Fibroblast of peridontal ligament (primary cell): ENCODE results near the gene PMEL.
A peak's percentile ranks its signal among the peaks of the same experiment; 100 is the strongest.

Source experiments
- DNase-seq: peaks from one replicate; pipeline ENCODE4 v3.0.0-alpha.2; 2010; ENCODE audit errors: extremely low read depth

PMEL gene

DNA sequence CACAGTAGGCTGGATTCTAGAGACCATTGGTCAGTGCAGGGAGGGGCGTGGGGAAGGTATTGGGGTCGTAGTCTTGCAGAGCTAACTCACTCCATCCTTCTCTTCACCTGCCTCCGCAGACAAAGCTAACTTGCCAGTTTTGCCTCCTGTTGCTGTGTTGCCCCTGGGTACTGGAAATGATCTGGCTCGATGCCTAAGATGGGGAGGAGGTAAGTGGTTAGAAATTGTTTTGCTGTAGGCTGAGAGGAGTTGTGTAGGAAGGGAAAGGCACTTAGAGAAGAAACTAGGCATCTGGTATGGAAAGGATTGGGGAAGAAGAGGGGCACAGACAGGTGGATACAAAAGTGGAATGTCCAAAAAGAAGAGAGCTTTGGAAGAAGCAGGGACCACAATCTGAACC, 23.8 kb downstream of the PMEL start:
- no peak for DNase-seq

DNA sequence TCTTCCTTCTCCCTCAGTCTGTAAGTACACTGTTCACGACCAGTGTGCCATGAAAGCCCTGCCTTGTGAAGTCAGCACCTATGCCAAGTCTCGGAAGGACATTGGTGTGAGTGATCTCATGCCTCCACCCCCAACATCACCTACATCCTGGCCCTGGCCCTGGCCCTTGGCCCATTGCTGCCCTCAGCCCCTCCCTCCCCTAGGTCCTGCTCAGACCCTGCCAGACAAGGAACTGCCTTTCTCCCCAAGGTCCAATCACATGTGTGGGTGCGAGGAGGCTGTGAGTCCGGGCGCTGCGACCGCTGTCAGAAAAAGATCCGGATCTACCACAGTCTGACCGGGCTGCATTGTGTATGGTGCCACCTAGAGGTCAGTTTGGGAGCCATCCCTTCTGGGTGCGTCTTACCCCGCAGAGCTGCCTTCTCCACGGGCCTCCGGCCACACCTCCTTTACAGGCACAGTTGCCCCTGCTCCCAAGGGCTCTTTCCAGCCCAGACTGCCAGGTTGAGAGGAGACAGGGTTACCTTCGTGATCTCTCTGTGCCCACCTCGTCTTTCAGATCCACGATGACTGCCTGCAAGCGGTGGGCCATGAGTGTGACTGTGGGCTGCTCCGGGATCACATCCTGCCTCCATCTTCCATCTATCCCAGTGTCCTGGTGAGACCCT, 25.6 kb downstream of the PMEL start:
- DNase-seq = peak; percentile 85

DNA sequence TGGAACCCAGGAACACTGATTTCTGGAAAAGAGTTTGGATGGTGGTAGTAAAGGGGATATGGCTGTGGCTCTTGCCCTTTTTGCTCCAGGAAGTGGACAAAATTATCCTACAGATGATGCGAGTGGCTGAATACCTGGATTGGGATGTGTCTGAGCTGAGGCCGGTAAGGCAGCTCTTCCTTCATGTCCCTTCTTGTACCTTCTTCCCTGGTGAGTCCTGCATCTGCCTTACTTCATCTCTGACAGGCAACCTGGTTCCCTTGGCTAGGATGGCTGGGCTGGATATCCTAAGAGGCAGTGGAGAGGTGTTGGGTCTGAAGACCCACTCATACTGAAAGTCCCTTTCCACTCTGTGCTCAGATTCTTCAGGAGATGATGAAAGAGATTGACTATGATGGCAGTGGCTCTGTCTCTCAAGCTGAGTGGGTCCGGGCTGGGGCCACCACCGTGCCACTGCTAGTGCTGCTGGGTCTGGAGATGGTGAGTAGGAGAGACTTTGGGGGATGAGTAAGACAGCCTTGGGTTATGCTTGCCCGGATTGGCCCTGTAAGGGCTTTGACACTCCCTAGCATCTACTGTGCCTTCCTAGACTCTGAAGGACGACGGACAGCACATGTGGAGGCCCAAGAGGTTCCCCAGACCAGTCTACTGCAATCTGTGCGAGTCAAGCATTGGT, 26.9 kb downstream of the PMEL start:
- no peak for DNase-seq

DNA sequence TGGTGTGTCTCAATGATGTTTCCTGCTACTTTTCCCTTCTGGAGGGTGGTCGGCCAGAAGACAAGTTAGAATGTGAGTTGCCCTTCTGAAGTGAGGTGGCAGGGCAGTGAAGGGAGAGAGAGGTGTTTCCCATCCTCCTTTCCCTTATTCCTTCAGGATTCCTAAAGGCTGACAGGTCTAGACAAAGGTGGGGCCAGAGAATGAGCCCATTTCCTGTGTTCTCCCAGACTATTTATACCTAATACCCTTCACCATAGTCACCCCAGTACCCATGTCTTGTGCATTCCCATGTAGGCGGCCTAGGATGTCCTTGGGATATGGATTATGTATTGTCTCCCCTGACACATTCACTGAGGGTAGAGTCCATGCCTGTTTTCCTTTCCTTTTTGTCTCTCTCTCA, 27.9 kb downstream of the PMEL start:
- no peak for DNase-seq

DNA sequence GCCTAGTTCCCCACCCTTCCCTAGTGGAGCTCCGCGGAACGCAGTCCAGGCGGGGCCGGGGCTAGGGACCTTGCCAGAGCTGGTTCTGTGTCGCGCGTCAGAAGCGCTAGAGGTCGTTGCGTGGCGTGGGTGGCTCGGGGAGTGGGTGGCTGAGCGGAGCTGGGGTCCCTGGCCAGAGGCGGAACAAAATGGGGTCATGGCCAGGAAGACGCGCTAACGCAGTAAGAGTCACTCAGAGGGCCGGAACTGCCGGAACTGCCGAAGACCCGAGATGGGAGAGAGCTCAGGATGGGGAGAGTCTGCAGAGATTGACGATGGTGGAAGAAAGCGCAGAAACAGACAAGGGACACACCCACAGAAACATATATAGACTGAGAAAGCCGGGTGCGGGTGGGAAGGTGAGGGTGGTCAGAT, 30.1 kb downstream of the PMEL start:
- no peak for DNase-seq

DNA sequence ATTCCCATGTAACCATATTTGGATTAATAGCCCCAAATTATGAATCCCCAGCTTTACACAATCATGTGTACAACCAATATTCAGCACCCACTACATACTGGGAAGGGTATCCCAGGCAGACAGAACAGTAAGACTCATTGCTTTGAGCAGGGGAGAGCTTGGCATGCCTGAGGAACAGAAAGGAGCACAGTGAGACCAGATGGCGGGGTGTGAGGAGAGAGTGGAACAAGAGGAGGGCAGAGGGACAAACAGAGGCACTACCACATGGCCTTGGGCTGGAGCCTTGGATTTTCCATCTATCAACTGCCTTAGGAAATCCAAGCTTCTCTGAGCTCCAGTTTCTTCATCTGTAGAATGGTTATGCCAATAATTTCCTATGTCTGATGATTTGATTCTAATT, 31.1 kb downstream of the PMEL start:
- no peak for DNase-seq

DNA sequence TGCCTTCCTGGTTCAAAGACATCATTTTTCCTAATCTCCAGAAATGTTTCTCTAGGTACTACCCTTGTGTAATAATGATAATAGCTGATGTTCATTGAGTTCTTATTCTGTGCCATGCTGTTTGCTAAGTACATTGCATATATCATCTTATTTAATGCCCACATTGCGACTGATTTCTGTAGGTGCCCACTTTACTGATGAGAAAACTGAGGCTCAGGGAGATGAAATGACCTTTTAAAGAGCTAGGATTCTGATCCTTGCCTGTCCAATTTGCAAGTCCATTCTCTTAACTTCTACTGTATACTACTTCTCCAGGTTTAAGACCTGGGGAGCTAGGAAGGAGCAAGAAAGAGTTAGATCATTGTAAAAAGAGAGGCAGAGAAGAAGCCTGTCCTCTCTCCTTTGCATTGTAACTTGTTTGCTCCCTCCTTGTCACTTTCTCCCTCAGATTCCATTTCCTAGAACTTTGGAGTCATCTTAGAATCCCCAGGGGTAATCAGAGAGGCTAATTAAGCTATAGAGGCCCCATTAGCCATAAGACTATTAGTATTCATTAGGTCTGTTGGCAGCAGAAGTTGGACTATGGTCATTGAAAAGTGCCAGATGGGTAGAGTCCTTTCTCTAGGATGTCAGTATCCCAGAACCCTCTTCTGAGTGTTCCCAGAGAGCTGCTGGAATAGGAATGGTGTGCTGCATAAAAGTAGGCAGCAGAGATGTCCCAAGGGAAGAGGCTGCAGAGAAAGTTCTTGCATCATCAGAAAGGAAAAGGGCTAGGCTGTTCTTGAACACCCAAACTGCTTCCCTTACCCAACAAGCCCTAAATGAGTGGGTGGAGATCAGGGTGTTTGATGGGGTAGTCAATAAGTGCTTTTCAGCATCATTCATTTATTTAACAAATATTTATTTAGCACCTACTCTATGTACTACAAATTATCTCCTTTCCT, 31.8 kb downstream of the PMEL start:
- peak; percentile 61 for DNase-seq

DNA sequence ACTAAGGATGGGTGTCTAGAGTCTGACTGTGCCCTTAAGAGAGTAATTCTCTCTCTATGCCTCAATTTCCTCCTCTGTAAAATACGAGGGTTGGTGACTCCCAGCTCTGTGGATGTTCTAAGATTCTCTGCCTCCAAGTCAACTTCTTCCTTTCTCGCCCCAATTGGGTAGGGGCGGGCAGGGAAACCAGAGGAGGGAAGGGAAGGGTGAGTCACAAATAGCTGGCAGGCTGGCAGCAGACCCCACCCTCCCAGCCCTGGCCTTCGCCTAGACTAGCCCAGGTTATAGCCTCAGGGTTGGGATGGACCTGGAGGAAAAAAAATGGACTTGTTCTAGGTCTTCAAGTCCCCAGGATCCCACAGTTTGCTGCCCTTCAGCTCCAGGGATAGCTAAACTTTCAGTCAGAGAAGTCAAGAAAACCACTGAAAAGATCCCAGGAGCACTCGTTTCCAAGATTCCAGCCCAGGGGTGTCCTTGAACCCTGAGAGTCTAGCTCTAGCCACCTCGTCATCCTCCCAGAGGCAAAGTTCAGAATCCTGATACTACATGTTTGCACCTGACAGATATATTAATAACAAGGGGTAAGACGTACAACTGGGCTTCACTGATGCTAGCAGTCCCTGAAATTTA, 32.6 kb downstream of the PMEL start:
- DNase-seq = peak; percentile 29

DNA sequence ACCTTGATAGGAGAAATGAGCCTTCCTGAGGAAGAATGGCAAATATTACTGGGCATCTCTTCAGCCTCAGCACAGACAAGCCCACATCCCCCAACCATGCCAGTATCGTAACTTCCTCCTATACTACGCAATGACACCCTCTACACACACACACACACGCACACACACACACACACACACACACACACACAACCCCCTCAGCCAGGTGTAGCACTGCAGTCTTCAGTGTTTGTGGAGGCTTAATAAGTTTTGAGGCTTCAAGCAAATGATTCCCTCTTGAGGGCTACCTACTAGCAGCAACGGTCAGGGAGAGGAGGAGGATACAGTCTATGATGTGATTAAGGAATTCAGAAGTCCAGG, 33.3 kb downstream of the PMEL start:
- peak; percentile 32 for DNase-seq

DNA sequence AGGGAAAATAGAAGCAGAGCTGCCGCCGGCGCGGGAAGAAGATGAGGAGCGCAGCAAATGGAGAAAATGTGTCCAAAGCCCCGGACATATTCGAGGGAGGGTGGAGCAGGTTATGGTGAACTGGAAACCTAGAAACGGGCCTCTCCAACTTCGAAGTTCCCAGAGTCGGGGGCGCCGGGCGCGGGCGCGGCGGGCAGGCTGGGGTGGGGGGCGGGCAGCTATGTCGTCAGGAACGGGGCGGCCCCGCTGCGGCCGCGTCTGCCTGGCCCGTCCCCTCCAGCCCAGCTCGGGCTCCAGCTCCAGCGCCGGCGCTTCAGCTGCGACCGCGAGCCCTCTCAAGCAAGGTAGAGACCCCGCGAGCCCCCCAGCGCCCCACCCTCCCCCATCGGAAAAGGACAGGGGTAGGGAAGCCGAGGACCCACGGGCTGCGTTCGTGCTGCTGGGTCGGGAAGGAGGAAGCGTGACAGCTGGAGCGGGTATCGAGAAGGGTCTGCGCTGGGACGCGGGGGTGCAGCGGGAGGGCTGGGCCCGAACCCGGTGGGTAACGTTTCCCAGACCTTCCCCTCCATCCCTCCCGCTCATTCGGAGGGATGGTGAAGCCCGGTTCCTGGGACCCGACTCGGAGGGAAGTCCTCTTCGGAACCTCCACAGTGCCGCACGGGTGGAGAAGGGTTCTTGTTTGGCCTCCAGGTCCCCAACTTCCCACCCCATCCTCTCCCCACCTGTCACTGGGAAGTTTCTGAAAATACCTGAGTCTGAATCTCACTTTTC, 33.9 kb downstream of the PMEL start:
- DNase-seq = peak; percentile 20

DNA sequence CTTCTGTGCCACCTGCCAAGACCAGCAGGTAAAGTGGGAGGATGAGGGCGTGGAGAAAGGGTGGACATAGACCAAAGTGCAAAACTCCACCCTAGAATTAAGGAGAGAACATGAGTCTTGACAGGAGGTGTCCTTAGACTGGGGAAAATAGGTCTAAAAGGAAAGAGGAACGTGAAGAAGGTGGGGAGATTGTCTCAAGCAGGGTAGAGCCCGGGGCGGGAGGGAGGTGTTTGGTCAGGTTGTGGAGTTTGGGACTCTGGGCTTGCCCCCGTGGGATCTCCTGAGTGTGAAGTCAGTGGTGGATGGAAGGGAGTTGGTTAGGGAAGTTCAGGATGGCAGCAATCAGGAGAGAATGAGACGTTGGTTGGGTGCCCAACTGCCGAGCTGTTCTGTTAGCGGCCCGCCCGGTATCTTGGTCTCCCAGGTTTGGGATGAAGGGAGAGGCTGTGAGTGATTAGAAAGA, 34.5 kb downstream of the PMEL start:
- no peak for DNase-seq

DNA sequence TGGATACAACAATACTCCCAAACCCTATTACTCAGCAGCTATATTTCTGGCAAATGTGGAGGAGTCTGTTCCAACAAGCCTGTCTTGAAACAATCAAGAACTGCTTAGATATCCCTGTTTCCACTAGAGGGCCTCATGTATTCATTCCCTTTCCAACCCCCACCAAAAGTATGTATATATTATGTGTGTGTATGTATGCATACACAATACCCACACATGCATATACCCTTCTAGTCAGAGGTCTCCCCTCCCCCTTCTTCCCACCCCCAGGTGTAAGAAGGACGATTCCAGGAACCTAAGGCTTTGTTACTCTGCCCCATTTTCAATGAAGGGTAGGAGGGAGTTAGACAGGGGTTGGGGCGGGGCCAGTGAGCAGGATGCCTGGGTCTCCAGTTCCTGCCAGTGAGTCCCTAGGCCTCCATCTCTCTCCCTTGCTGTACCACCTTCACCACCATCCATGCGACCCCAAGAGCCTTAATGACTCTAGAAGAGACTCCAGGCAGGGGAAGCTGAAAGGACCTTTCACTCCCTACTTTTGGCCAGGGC, 35.0 kb downstream of the PMEL start, which contains the start of gene DGKA:
Gene DGKA (plus strand): TSS at position 392 of the 546 bp plus-strand sequence. CDS start 5,342 bp downstream, outside the sequence.
- peak; percentile 90 for DNase-seq

DNA sequence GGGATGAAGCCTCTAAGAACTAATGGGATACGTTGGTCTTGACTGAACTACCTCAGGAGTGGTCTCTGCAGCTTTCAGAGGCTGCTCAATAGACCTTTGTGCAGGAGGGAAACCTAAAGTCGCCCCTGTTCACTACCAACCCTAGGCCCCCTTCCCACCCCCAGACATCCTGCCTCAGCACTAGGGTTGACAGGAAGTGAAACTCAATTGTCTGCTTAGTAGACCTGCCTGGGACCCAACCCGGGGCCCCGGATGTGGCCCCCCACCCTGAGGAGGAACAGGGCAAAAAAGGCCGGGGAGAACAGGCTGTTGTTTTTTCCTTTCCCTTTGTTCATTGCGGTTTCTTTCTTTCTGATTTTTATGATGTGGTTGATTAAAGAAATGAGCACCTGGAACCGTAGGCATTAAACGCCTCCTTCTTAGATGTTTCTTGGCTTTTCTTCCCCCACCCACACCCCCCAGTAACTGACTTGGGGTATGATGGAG, 36.5 kb downstream of the PMEL start:
- DNase-seq = no peak

DNA sequence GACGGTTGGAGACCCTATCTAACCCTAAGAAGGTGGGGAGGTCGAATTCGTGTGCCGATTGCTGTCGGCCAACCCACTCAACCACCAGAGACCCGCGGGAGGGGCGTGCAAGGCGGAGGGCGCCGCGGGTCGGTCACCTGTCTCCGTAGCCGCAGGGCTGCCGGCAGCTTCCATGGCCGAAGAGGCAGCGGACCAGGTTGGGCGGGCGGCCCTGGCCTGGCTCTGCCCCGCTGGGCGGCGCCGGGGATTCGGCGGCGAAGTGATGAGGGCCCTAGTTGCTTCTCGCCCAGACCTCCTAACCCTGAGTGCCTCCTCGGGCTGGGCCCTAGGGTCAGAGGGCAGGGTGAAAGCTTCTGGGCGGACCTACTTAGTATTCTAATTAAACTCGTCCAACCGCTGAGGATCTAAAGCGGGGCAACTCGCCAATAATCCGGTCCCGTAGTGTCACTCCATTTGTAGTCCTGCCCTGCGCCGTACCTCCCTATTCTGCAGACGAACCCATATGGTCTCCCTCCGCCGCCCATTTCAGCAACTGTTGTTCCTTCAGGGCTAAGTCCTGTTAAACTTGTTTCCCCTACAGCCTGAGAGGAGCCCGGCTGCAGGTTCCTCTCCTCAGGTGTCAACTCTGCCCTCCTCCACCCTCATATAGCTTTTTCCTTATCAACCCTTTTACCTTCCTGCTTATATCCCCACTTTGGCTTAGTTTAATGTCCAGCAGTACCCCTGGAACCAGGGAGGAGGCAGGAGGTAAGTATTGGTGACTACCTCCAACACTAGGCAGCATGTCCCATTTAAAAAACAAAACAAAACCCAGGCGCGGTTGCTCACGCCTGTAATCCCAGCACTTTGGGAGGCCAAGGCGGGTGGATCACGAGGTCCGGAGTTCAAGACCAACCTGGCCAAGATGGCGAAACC, 38.0 kb downstream of the PMEL start, which contains the start of gene PYM1:
Gene PYM1 (minus strand): TSS at position 307 of the 915 bp plus-strand sequence. CDS start 133 bp downstream, at position 174.
- peak; percentile 60 for DNase-seq

DNA sequence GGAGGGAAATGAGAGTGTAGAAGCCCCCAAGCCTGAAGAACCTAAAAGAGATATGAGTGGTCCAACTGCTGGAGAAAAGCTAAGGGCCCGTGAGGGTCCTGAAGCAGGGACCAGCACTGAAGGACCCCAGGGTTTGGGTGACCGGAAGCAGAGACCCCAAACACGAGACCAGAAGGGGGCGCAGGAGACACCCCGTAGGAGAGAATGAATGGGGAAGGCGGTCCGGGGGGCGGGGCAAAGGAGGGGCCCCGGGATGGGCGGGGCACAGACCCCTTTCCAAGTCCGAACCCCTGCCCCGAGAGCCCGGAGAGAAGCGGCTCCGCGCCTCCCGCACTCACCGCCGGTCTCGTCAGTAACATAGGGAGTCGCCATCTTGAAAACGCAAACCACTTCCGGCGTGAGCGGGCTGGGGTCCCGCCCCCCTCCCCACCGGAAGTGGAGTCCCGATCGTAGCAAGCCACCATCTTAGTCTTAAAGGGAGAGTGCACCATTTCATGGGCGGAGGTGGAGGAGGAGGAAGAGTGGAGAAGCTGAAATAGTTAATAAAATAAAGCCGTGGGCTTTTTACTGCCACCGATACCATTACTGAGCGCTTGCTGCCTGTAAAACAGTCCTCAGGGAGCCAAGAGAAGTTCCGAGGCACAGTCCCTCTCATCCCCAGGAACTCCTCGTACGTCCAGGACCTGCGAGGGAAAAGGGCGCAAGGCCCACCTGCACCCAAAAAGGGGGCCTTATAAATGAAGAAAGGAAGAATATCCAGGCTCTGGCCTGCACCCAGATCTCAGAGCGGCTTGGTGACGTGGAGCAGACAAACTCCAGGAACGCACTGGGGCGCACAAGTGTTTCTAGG, 38.9 kb downstream of the PMEL start:
- DNase-seq = peak; percentile 88

DNA sequence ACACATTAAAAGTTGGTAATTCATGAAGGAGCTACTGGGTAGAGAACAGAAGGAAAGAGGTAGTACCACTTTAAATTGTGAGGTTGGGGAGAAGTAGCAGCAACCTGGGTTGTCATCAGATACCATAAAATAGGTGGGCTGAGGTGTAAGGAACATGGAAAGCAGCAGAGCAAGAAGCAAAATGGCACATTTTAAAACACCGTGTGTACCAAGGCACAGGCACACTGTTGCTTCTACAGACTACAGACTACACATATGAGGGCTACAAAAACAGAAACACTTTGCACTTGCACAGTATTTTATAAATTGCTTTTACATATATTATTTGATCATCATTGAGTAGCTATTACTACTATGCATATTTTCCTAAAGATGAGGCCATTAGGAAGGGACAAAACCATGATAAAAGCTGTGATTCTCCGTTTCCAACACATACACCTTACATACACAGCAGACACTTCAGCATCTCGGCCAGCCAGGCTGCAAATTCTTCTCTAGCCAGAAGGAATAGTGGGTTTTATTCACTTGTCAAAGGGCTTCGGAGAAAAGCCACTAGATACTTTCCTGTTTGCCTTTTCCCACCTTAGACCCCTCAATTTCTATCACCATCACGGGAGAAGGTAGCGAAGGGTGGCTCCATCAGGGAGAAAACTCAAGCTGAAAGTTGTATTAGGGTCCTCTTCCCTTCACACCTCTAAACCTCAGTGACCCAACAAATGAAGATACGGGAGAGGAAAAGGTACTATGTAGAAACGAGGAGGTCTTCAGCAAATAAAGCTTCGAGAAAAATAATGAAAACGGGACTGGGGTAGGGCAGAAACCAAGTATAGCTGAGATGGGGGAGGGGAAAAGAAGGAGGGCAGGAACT, 39.7 kb downstream of the PMEL start:
- no peak for DNase-seq

DNA sequence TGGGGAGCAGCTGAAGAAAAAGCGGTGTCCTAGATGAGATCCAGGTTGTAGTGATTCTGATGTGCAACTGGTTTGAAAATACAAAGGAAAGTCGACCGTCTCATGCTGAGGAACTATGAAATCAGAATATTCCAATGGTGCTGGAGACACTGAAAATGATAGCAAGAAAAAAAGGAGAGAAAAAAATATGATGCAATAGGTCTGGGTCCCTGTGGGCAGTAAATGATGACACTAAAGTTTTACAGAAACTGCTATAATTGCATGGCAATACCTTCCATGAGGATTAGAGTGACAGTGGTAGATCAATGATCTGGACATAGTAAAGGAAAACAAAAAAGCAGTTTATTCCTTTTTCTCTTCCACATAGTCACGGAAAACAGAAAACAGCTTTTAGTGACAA, 40.5 kb downstream of the PMEL start:
- DNase-seq = no peak
